Thymus (tissue), 11 donors: ENCODE data around the gene IRS4. TPM values are rescaled to one million over a fixed set of nuclear protein-coding genes. Genes with fewer than 3 reads are reported as not detected.
A peak's percentile ranks its signal among the peaks of the same experiment; 100 is the strongest.

ENCODE experiments used
- DNase-seq, 9 donors: peaks; one replicate each; pipeline ENCODE4 v3.0.0-alpha.2; 2013; ENCODE audit warnings: low spot score in 9 of 9, low read depth in 6 of 9, missing footprints in 1 of 9
- H3K27ac ChIP-seq, 2 donors: one replicate each; pipeline ENCODE4 v1.5.1; 2013; ENCODE audit warnings: control low read depth in 1 of 2, low read depth in 1 of 2, low read length in 1 of 2, mild to moderate bottlenecking in 1 of 2, moderate library complexity in 1 of 2
- H3K27me3 ChIP-seq, 2 donors: one replicate each; pipeline ENCODE4 v1.5.1; 2013; ENCODE audit warnings: low read length in 1 of 2; ENCODE audit not compliant: control insufficient read depth in 2 of 2, insufficient read depth in 1 of 2
- H3K36me3 ChIP-seq, 2 donors: one replicate each; pipeline ENCODE4 v1.5.1; 2013; ENCODE audit warnings: low read length in 1 of 2, mild to moderate bottlenecking in 1 of 2, moderate library complexity in 1 of 2; ENCODE audit not compliant: control insufficient read depth in 2 of 2, insufficient read depth in 2 of 2
- H3K4me1 ChIP-seq, 2 donors: one replicate each; pipeline ENCODE4 v1.5.1; 2013; ENCODE audit warnings: low read length in 2 of 2; ENCODE audit not compliant: control insufficient read depth in 2 of 2, insufficient read depth in 2 of 2
- H3K4me3 ChIP-seq, 2 donors: one replicate each; pipeline ENCODE4 v1.5.1; 2013; ENCODE audit warnings: low read length in 2 of 2, control low read depth in 1 of 2, mild to moderate bottlenecking in 1 of 2
- H3K9me3 ChIP-seq, 2 donors: one replicate each; pipeline ENCODE4 v1.5.1; 2013; ENCODE audit warnings: low read length in 1 of 2, mild to moderate bottlenecking in 1 of 2; ENCODE audit not compliant: control insufficient read depth in 2 of 2, insufficient read depth in 1 of 2
- WGBS: extraction: QIAGEN DNeasy Blood & Tissue Kit; methylation state at CpG from one replicate; pipeline ENCODE4 v1.1.7; 2013; 5-methylcytosine and 5-hydroxymethylcytosine counted together
- polyA plus RNA-seq: library from polyadenylated mRNA; stranded (reverse); fragments of 200-250 nt; gene quantifications from one replicate; pipeline ENCODE4 v1.2.3, GENCODE V29; 2013
- total RNA-seq: library from RNA; stranded (reverse); fragments of 120-200 nt; gene quantifications from one replicate; pipeline ENCODE4 v1.2.4, GENCODE V29; 2013
- donor health status: healthy.

The IRS4 gene
- total and polyA plus RNA-seq, 2 donors, result 0.37 to 17.6 TPM

DNA sequence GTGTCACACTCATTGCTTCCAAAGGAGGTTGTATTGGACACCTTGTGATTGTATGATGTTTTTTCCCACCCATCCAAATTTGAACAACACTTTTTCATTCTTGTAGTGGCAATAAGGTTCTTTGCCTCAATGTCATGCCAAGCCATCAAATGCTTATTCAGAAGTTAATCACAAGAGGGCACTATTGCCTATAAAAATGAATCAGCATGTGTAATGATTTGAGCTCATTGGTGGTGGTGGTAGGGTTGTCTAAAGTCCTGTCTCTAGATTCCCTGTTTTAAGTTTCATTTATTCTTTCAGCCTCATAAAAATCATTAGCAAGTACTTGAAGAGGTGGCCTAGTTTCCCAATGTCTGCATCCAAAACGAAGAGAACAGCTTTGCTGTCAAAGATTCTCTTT is 37.0 kb downstream of the IRS4 start:
- H3K27ac ChIP-seq, result no peak overlapping the region
- H3K4me3 ChIP-seq, result no peak overlapping the region
- H3K4me1 ChIP-seq, result no peaks in the 10 kb centered on the region
- DNase-seq, result peak in 1 of 9 donors; percentile 10
- H3K36me3 ChIP-seq, result no peaks in the 10 kb centered on the region
- no peaks in the 10 kb centered on the region for H3K9me3 ChIP-seq
- WGBS, result 31% methylated on average over 1 of the region's 1 CpG
- H3K27me3 ChIP-seq, result no peaks in the 10 kb centered on the region

DNA sequence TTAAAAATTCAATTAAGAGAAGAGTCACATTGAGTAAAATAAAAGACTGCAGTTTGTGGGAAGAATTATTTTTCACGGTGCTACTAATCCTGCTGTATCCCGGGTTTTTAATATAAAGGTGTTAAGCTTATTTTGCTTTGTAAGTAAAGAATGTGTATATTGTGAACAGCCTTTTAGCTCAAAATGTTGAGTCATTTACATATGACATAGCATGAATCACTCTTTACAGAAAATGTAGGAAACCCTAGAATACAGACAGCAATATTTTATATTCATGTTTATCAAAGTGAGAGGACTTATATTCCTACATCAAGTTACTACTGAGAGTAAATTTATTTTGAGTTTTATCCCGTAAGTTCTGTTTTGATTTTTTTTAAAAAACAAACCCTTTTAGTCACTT is 39.7 kb downstream of the IRS4 start:
- Histone ChIP-seq H3K9me3 (no peaks in the 10 kb centered on the region), H3K4me3 (no peak overlapping the region), H3K27me3 (no peaks in the 10 kb centered on the region), H3K36me3 (no peaks in the 10 kb centered on the region), H3K4me1 (no peaks in the 10 kb centered on the region), H3K27ac (no peak overlapping the region)
- no peak for DNase-seq
- WGBS, result 94% methylated on average over 3 of the region's 3 CpGs
